Measurements from ENCODE around the gene WIPF3. TPM values are rescaled to one million over a fixed set of nuclear protein-coding genes. Genes with fewer than 3 reads are reported as not detected.

WIPF3 gene
- total RNA-seq, 1 donor from 2014 or later = 0.67 TPM

- H3K9me3 ChIP-seq = no peaks in the 10 kb centered on the region
- DNase-seq = no peak
- no peak overlapping the region for H3K27ac ChIP-seq
- H3K36me3 ChIP-seq = no peaks in the 10 kb centered on the region
- H3K27me3 ChIP-seq = no peaks in the 10 kb centered on the region
- no peaks in the 10 kb centered on the region for H3K4me1 ChIP-seq
- intact Hi-C loops (cut with DNase I) = no loop called here
- ATAC-seq = no peak
- no peak for TF ChIP-seq CTCF (IDR thresholded peaks at IDR 0.05)
- no peak overlapping the region for H3K4me3 ChIP-seq
Observed at GRCh38 chr7:29894256-29894655, 87.9 kb downstream of the WIPF3 start.

- no peak for DNase-seq
- Histone ChIP-seq H3K27ac (no peak overlapping the region), H3K4me1 (no peaks in the 10 kb centered on the region), H3K9me3 (no peaks in the 10 kb centered on the region), H3K4me3 (no peak overlapping the region), H3K27me3 (no peaks in the 10 kb centered on the region), H3K36me3 (no peaks in the 10 kb centered on the region)
- no peak for ATAC-seq
- no peak for TF ChIP-seq CTCF (IDR thresholded peaks at IDR 0.05)
- intact Hi-C loops (cut with DNase I) = no loop called here
Observed at GRCh38 chr7:29895559-29895958, 89.3 kb downstream of the WIPF3 start.

- Histone ChIP-seq H3K36me3 (no peaks in the 10 kb centered on the region), H3K4me3 (no peak overlapping the region), H3K4me1 (no peaks in the 10 kb centered on the region), H3K27ac (no peak overlapping the region), H3K9me3 (no peaks in the 10 kb centered on the region), H3K27me3 (no peaks in the 10 kb centered on the region)
- TF ChIP-seq CTCF (IDR thresholded peaks at IDR 0.05) = no peak
- DNase-seq (no peak), ATAC-seq (no peak)
- intact Hi-C loops (cut with DNase I) = no loop called here
Observed at GRCh38 chr7:29896685-29897411, 90.5 kb downstream of the WIPF3 start.

GRCh38 chr7:29898301-29898700, 92.0 kb downstream of the WIPF3 start:
- H3K36me3 ChIP-seq = no peaks in the 10 kb centered on the region
- H3K4me1 ChIP-seq = no peaks in the 10 kb centered on the region
- no peak overlapping the region for H3K4me3 ChIP-seq
- no peak overlapping the region for H3K27ac ChIP-seq
- DNase-seq (no peak), ATAC-seq (no peak)
- no peaks in the 10 kb centered on the region for H3K9me3 ChIP-seq
- no peaks in the 10 kb centered on the region for H3K27me3 ChIP-seq
- TF ChIP-seq CTCF (IDR thresholded peaks at IDR 0.05) = no peak
- intact Hi-C loops (cut with DNase I) = no loop called here

GRCh38 chr7:29900745-29901144, 94.4 kb downstream of the WIPF3 start:
- no peaks in the 10 kb centered on the region for H3K9me3 ChIP-seq
- H3K27me3 ChIP-seq = no peaks in the 10 kb centered on the region
- no peak overlapping the region for H3K27ac ChIP-seq
- H3K4me1 ChIP-seq = no peaks in the 10 kb centered on the region
- intact Hi-C loops (cut with DNase I) = no loop called here
- TF ChIP-seq CTCF (IDR thresholded peaks at IDR 0.05) = no peak
- no peaks in the 10 kb centered on the region for H3K36me3 ChIP-seq
- no peak overlapping the region for H3K4me3 ChIP-seq
- DNase-seq (no peak), ATAC-seq (no peak)

All from upper lobe of right lung (tissue), 1 donor.